AG04450 (cell line): Measurements from ENCODE around the gene EDARADD. TPM values are rescaled to one million over a fixed set of nuclear protein-coding genes. Genes with fewer than 3 reads are reported as not detected.

Experiments
- CTCF ChIA-PET: fragments of 300-600, 350-600 bp; formaldehyde crosslinking; extraction: SDS; loops from one replicate; lab custom pipeline; 2022; ENCODE audit warnings: antibody characterized with exemption, inconsistent platforms; lab: Charles Lee
- POLR2A ChIA-PET: fragments of 350-600 bp; formaldehyde crosslinking; extraction: SDS; loops from one replicate; lab custom pipeline; 2021; ENCODE audit warnings: antibody characterized with exemption, inconsistent platforms; lab: Yijun Ruan, JAX
- DNase-seq: peaks from one replicate; pipeline ENCODE4 v3.0.0-alpha.2; 2011; ENCODE audit warnings: low read depth, low spot score
- H3K27ac ChIP-seq: one replicate; pipeline ENCODE4 v1.5.1; 2012; ENCODE audit warnings: low read depth, low read length, control low read depth
- H3K27me3 ChIP-seq: one replicate; pipeline ENCODE4 v1.6.0; 2012; ENCODE audit warnings: low read length; ENCODE audit not compliant: control insufficient read depth, insufficient read depth
- H3K4me3 ChIP-seq: 2 replicates; pipeline ENCODE4 v1.5.1; 2011; ENCODE audit warnings: mild to moderate bottlenecking, low read depth, low read length, control low read depth
- H3K9me3 ChIP-seq: 2 replicates; pipeline ENCODE4 v1.5.1; 2012; ENCODE audit warnings: low read length; ENCODE audit not compliant: control insufficient read depth, insufficient read depth
- polyA plus RNA-seq: library from polyadenylated mRNA; depleted of rRNA; stranded (reverse); fragments of >200 nt; gene quantifications from 2 replicates; pipeline ENCODE4 v1.2.3, GENCODE V29; 2011
- TF ChIP-seq, protein P1 (sequence below): IDR thresholded peaks from 2 replicates; pipeline ENCODE4 v1.5.1; 2011; ENCODE audit warnings: low read depth, low read length, control low read depth, inconsistent platforms

The EDARADD gene
- polyA plus RNA-seq, 1 experiment, result not detected

DNA sequence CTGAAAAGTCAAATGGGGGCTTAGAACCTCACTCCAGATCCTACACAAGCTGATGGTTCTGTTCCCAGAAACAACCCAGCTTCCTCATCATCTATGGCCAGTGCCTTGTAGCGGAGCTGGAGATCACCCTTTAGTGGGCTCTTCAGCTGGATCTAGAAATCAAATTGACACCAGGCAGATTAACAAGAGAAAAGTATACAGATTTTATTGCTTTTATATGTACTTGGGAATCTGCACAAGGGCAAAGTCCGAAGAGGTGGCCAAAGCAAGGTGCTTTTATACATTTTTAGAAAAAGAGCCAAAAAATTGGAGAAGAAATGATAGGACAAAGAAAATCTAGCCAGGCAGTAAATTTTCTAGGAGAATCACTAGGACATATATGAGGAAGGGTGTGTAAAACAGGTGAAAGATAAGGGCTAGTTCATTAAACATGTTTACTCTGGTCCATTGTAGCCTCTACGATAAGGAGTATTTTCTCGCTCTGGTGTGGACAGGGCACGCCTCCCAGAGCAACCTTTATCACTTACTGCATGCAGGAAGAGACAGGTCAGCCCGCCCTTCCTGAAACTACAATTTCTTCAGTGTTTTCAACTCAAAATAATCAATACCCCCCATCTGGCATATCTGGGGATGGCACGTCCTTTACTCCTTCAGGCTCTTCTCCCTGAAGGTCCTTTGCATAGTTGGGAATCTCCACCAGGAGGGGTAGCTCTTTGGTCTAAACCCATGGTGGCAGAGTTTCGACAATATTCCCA lies 115.7 kb downstream of the EDARADD start:
- Histone ChIP-seq H3K9me3 (no peaks in the 10 kb centered on the region), H3K4me3 (no peak overlapping the region), H3K27ac (no peak overlapping the region), H3K27me3 (peaks cover 3% of the 10 kb centered on the region)
- POLR2A ChIA-PET, result interaction anchor here (0.7 to 1.0 kb wide), 2 partner anchors 7 to 372 kb away, joined by 3 to 7 read pairs; no protein-coding TSS in a partner anchor
- TF ChIP-seq, protein P1, sequence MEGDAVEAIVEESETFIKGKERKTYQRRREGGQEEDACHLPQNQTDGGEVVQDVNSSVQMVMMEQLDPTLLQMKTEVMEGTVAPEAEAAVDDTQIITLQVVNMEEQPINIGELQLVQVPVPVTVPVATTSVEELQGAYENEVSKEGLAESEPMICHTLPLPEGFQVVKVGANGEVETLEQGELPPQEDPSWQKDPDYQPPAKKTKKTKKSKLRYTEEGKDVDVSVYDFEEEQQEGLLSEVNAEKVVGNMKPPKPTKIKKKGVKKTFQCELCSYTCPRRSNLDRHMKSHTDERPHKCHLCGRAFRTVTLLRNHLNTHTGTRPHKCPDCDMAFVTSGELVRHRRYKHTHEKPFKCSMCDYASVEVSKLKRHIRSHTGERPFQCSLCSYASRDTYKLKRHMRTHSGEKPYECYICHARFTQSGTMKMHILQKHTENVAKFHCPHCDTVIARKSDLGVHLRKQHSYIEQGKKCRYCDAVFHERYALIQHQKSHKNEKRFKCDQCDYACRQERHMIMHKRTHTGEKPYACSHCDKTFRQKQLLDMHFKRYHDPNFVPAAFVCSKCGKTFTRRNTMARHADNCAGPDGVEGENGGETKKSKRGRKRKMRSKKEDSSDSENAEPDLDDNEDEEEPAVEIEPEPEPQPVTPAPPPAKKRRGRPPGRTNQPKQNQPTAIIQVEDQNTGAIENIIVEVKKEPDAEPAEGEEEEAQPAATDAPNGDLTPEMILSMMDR, result no peak
- no peak for DNase-seq
- CTCF ChIA-PET, result no interaction called here

DNA sequence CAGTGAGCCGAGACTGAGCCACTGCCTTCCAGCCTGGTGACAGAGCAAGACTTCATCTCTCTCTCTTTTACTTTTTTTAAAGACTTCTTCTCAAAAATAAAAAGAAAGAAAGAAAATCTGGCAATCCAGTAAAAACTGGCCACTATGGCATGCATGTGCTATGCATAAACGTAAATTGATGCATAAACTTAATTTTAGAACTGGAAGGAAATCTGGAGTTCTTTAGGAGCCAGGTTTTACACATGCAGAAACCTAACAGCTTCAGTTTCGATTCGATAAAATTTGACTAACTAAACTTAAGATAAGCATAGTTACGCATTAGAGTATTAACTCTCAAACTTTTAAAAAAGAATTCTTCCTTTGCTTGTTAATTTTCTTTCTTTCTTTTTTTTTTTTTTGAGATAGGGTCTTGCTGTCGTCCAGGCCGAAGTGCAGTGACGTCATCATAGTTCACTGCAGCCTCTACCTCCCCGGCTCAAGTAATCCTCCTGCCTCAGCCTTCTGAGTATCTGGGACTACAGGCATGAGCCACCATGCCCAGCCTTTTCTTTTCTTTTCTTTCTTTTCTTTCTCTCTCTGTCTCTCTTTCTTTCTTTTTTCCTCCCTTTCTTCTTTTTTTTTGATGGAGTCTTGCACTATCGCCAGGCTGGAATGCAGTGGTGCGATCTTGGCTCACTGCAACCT lies 117.8 kb downstream of the EDARADD start:
- ChIA-PET CTCF (no interaction called here), POLR2A (no interaction called here)
- TF ChIP-seq, protein P1, result no peak
- no peak overlapping the region for H3K4me3 ChIP-seq
- H3K9me3 ChIP-seq, result no peaks in the 10 kb centered on the region
- no peak overlapping the region for H3K27ac ChIP-seq
- H3K27me3 ChIP-seq, result peaks cover 3% of the 10 kb centered on the region
- DNase-seq, result no peak

DNA sequence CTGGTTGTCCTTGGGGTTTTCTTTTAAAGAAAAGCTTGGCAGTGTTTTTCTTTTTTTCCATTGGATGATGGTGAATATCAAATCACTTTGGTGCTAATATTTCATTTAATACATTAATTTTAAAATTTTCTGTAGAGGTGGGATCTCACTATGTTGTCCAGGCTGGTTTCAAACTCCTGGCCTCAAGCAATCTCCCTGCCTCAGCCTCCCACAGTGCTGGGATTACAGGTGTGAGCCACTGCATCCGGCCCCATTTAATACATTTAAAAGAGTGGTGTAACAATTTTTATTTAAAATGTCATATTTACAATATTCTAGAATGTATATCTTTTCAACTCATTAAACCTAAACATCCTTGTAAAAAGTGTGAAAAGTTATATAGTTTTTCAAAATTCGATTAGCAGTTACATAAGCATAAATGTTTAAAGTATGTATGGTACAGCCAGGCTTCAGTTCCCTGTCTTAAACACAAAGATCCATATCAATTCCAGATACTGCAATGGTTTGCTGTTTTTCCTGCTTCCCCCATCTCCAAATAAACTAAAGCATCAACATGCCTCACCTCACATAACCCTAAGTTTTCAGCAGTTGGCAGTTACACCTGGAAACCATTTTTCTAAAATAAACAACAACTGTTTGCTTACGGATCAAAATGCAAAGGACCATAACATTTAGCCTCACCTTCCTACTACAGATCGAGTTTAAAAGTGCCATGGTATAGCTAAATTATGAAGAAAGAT lies 120.8 kb downstream of the EDARADD start:
- no peak for DNase-seq
- Histone ChIP-seq H3K4me3 (no peak overlapping the region), H3K9me3 (no peaks in the 10 kb centered on the region), H3K27ac (no peak overlapping the region), H3K27me3 (peaks cover 1% of the 10 kb centered on the region)
- TF ChIP-seq, protein P1, result no peak
- CTCF ChIA-PET, result interaction anchor here (0.6 kb wide), 1 partner anchor 345 kb away, joined by 3 read pairs; no protein-coding TSS in a partner anchor
- POLR2A ChIA-PET, result no interaction called here

DNA sequence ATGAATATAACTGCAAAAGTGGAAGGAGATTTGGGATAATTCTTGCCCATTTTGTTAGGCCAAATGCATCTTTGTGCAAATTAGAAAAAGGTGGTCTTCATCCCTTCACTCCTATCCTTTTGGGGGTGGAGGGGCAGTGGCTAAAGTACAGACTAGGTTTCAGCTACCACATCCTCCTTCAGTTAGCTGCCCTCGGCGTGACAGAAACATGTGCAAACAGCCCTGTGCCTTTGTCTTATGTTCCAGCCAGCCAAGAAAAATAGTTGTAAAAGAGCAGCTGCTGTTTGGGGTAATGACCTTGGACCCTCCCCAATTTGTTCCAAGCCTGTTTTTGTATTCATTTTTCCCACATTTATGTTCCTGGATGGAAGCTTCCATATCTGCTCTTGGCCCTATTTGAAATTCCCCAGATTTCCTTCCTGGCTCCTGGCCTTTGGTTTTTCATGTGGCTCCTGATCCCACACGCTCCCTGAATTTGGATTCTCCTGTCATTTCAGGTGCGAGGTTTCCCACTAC lies 121.4 kb downstream of the EDARADD start:
- DNase-seq, result no peak
- POLR2A ChIA-PET, result no interaction called here
- no peaks in the 10 kb centered on the region for H3K9me3 ChIP-seq
- TF ChIP-seq, protein P1, result no peak
- CTCF ChIA-PET, result interaction anchor here (0.6 kb wide), 1 partner anchor 346 kb away, joined by 3 read pairs; no protein-coding TSS in a partner anchor
- H3K4me3 ChIP-seq, result no peak overlapping the region
- H3K27ac ChIP-seq, result no peak overlapping the region
- no peaks in the 10 kb centered on the region for H3K27me3 ChIP-seq
